Erythroblast (primary cell): ENCODE measurements around the gene TPBG.

Experiments
- GATA1 ChIP-seq: IDR thresholded peaks from 2 replicates; pipeline ENCODE4 v1.6.1; 2011; ENCODE audit warnings: low read depth, mild to moderate bottlenecking, control low read depth, low read length, moderate library complexity
- POLR2A ChIP-seq: IDR thresholded peaks from 2 replicates; pipeline ENCODE4 v1.6.1; 2011; ENCODE audit warnings: mild to moderate bottlenecking, low read length

GRCh38 chr6:82396964-82397751 is 33.5 kb downstream of the TPBG start:
- TF ChIP-seq POLR2A (no peak), GATA1 (no peak)
